ENCODE results near the gene UPK3BL2.
"Not testable (repeated sequence)": the region's sequence is repeated elsewhere in the genome, so short reads cannot be mapped to it uniquely, and the experiment has no call there.

The UPK3BL2 gene

DNA sequence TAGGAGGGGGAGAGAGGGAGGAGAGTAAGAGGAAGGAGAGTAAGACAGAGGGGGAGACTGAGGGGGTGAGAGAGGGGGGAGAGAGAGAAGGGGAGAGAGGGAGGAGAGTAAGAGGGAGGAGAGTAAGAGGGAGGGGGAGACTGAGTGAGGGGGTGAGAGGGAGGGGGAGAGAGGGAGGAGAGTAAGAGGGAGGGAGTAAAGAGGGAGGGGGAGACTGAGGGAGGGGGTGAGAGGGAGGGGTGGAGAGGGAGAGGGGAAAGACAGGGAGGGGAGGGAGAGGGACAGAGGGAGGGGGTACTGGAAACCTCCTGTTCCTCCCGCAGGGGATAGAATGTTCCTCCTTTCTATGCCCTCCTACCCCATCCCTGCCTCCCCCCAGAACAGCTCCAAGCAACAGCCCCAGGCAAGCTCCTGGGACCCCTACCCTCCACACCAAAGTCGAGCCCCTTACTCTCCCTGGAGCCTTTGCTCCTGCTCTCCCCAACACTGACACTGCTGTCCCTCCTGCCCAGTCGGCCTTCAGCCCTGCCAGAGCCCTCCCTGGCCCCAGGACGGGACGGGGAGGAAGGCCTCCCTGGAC lies 30.8 kb downstream of the UPK3BL2 start:
- H3K36me3 ChIP-seq (ENCODE audit: control insufficient read depth, insufficient read depth, low read length); H3K27me3 ChIP-seq (ENCODE audit: control insufficient read depth, insufficient read depth, low read length, poor library complexity, severe bottlenecking); H3K4me3 ChIP-seq (ENCODE audit: insufficient read depth, low read depth, low read length); H3K9me3 ChIP-seq (ENCODE audit: control insufficient read depth, low read length); H3K4me1 ChIP-seq (ENCODE audit: control insufficient read depth, insufficient read depth, low read length): not testable (repeated sequence)
- H3K27ac ChIP-seq (ENCODE audit: insufficient read depth, low read depth, low read length, poor library complexity, severe bottlenecking): peak overlapping the region; percentile 36
- WGBS, 2 experiments: 0 to 19% methylated on average over 1 to 2 of the region's 5 CpGs

DNA sequence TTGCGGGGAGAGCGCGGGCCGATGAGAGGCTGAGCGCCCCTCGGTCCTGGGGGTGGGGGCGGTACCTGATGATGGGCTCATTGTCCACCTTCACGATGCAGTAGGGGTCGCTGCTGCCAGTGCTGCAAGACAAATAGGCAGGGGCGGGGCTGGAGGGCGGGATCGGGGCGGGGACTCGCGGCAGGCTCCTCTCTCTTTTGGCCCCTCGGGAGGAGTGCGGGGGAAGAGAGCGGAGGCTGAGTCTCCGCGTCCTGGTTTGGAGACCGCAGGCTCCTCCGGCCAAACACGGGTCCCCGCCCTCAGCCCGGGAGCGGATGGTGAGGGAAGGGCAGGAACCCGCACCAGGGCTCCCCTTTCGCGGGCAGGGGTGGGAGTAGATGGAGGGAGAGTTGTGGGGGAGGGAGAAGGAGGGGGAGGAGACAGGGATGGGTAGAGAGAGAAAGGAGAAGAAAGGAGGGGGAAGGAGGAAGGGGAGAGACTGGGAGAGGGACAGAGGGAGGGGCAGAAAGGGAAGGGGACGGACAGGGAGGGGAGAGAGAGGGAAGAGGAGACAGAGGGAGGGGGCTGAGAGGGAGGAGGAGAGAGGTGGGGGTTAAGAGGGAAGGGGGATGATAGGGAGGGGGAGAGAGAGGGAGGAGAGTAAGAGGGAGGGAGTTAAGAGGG lies 31.5 kb downstream of the UPK3BL2 start:
- H3K36me3 ChIP-seq (ENCODE audit: control insufficient read depth, insufficient read depth, low read length); H3K27me3 ChIP-seq (ENCODE audit: control insufficient read depth, insufficient read depth, low read length, poor library complexity, severe bottlenecking); H3K4me1 ChIP-seq (ENCODE audit: control insufficient read depth, insufficient read depth, low read length); H3K27ac ChIP-seq (ENCODE audit: insufficient read depth, low read depth, low read length, poor library complexity, severe bottlenecking); H3K4me3 ChIP-seq (ENCODE audit: insufficient read depth, low read depth, low read length); H3K9me3 ChIP-seq (ENCODE audit: control insufficient read depth, low read length): not testable (repeated sequence)
- no CpG with 5 or more reads among the region's 30 CpGs for WGBS, 2 experiments

DNA sequence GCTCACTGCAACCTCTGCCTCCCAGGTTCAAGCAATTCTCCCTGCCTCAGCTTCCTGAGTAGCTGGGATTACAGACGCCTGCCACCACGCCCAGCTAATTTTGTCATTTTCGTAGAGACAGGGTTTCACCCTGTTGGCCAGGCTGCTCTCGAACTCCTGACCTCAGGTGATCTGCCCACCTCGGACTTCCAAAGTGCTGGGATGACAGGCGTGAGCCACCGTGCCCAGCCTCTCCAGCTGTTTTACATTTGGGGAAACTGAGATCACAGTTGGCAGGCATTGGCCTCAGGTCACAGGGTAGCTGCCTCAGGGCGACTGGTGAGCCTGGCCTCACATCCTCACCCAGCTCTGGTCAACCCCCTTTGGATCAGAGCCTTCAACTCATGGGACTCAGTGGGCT lies 32.9 kb downstream of the UPK3BL2 start:
- not testable (repeated sequence) for H3K27me3 ChIP-seq (ENCODE audit: control insufficient read depth, insufficient read depth, low read length, poor library complexity, severe bottlenecking); H3K4me1 ChIP-seq (ENCODE audit: control insufficient read depth, insufficient read depth, low read length); H3K36me3 ChIP-seq (ENCODE audit: control insufficient read depth, insufficient read depth, low read length); H3K9me3 ChIP-seq (ENCODE audit: control insufficient read depth, low read length); H3K4me3 ChIP-seq (ENCODE audit: insufficient read depth, low read depth, low read length); H3K27ac ChIP-seq (ENCODE audit: insufficient read depth, low read depth, low read length, poor library complexity, severe bottlenecking)
- 78 to 96% methylated on average over 4 to 5 of the region's 8 CpGs for WGBS, 2 experiments

DNA sequence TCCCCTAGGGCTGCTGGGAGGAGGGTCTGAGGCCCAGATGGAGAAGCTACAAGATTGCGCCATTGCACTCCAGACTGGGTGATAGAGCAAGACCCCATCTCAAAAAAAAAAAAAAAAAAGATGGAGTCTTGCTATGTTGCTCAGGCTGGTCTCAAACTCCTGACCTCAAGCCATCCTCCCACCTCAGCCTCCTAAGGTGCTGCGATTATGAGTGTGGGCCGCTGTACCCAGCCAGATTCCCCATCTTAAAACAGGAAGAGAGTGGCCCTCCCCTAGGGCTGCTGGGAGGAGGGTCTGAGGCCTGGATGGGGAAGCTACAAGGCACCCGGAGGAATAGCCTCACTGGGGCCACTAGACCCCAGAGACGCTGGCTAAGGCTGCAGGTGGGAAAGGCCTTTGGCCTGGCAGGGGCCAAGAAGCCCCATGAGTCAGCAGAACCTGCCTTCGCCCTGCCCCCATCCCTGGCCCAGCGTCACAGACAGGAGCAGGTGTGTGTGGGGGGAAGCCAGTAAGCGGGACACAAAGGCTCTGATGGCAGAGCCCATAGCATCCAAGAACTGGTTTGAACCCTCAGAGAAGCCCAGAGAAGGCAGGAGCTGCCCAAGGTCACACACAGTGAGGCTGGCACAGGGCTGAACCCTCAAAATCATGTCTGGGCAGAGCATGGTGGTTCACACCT lies 35.9 kb downstream of the UPK3BL2 start:
- H3K36me3 ChIP-seq (ENCODE audit: control insufficient read depth, insufficient read depth, low read length); H3K4me1 ChIP-seq (ENCODE audit: control insufficient read depth, insufficient read depth, low read length); H3K4me3 ChIP-seq (ENCODE audit: insufficient read depth, low read depth, low read length); H3K9me3 ChIP-seq (ENCODE audit: control insufficient read depth, low read length); H3K27me3 ChIP-seq (ENCODE audit: control insufficient read depth, insufficient read depth, low read length, poor library complexity, severe bottlenecking); H3K27ac ChIP-seq (ENCODE audit: insufficient read depth, low read depth, low read length, poor library complexity, severe bottlenecking): not testable (repeated sequence)
- 87% methylated on average over 2 of the region's 8 CpGs; no CpG with 5 or more reads in 1 of the 2 experiments for WGBS, 2 experiments

DNA sequence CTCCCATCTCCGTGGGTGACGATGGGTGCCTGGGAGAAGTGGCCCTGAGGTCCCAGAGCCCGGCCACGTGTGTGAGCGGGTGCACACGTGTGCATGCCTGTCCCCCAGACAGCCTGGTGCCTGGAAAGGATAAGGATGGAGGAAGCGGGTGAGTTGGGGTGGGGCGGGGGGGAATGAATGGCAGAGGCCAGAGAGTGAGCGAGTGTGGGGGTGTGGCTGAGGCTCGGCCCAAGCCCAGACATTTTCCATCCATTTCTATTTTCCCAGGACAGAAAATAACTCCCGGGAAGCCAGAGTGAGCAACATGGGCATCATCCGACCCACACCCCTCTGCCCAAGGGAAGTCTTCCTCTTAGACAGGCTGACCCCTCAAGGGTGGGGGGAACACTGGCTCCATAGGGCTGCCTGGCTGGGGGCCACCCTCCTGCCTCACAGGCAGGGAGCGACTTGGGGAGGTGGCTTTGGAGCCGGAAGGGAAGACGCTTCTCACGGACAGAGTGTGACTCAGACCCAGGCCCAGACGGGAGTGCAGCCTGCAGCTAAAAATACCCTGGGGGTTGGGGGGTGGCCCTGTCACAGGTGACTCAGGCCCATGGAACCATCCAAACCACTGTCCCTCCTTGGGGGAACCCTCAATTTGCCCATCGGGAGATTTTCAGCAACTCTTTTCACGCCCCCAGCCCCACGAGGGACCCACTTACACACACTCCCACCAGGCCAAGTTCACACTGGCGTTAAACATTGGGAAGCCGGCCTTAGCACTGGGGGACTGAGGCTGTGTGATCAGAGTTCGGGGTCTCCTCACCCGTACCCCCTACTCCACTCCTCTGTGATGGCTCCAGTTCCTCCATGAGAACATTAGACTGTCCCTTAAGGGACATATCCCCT lies 38.0 kb downstream of the UPK3BL2 start:
- WGBS, 2 experiments: 88 to 90% methylated on average over 3 of the region's 24 CpGs
- not testable (repeated sequence) for H3K4me1 ChIP-seq (ENCODE audit: control insufficient read depth, insufficient read depth, low read length); H3K4me3 ChIP-seq (ENCODE audit: insufficient read depth, low read depth, low read length); H3K9me3 ChIP-seq (ENCODE audit: control insufficient read depth, low read length); H3K36me3 ChIP-seq (ENCODE audit: control insufficient read depth, insufficient read depth, low read length); H3K27me3 ChIP-seq (ENCODE audit: control insufficient read depth, insufficient read depth, low read length, poor library complexity, severe bottlenecking); H3K27ac ChIP-seq (ENCODE audit: insufficient read depth, low read depth, low read length, poor library complexity, severe bottlenecking)

DNA sequence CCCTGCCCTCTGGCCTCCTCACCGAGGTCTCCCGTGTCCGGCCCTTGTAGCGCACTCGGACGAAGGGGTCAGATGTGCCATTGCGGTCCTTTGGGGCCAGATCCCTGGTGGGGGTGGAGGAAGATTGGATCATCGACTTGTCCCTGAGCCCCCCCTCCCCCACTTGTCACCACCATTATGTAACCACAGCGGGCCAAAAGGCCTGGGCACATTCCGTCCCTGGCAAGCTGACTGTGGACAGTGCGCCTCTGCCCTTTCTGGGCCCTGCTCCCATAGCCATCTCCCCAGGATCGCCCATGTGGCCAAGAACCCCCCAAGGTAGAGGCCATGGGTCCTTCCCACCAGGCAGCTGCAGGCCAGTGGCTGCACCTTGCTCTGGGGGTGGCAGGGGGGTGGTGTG lies 40.4 kb downstream of the UPK3BL2 start:
- not testable (repeated sequence) for H3K27me3 ChIP-seq (ENCODE audit: control insufficient read depth, insufficient read depth, low read length, poor library complexity, severe bottlenecking); H3K4me3 ChIP-seq (ENCODE audit: insufficient read depth, low read depth, low read length); H3K4me1 ChIP-seq (ENCODE audit: control insufficient read depth, insufficient read depth, low read length); H3K9me3 ChIP-seq (ENCODE audit: control insufficient read depth, low read length); H3K27ac ChIP-seq (ENCODE audit: insufficient read depth, low read depth, low read length, poor library complexity, severe bottlenecking); H3K36me3 ChIP-seq (ENCODE audit: control insufficient read depth, insufficient read depth, low read length)
- WGBS, 2 experiments: no CpG with 5 or more reads among the region's 12 CpGs

DNA sequence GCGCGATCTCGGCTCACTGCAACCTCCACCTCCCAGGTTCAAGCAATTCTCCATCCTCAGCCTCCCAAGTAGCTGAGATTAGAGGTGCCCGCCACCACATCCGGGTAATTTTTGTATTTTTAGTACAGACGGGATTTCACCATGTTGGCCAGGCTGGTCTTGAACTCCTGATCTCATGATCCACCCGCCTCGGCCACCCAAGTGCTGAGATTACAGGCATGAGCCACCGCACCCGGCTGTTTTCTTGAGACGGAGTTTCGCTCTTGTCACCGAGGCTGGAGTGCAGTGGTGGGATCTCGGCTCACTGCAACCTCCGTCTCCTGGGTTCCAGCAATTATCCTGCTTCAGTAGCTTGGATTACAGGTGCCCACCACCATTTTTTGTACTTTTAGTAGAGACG lies 45.2 kb downstream of the UPK3BL2 start:
- not testable (repeated sequence) for H3K27me3 ChIP-seq (ENCODE audit: control insufficient read depth, insufficient read depth, low read length, poor library complexity, severe bottlenecking); H3K4me1 ChIP-seq (ENCODE audit: control insufficient read depth, insufficient read depth, low read length); H3K27ac ChIP-seq (ENCODE audit: insufficient read depth, low read depth, low read length, poor library complexity, severe bottlenecking); H3K36me3 ChIP-seq (ENCODE audit: control insufficient read depth, insufficient read depth, low read length); H3K9me3 ChIP-seq (ENCODE audit: control insufficient read depth, low read length); H3K4me3 ChIP-seq (ENCODE audit: insufficient read depth, low read depth, low read length)
- 95 to 96% methylated on average over 5 to 6 of the region's 16 CpGs for WGBS, 2 experiments

DNA sequence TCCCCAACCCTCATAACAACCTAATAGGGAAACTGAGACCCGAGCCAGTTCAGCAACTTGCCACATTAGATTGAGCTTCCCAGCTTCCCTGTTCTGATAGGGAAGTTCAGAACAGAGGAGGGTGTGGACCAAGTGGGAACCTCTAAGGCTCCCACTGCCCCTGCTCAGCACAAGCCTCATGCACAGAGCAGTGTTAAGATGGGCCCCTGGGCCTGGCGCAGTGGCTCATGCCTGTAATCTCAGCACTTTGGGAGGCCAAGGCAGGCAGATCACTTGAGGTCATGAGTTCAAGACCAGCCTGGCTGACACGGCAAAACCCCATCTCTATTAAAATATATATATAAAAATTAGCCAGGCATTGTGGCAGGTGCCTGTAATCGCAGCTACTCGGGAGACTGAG lies 46.2 kb downstream of the UPK3BL2 start:
- not testable (repeated sequence) for H3K9me3 ChIP-seq (ENCODE audit: control insufficient read depth, low read length); H3K36me3 ChIP-seq (ENCODE audit: control insufficient read depth, insufficient read depth, low read length); H3K4me1 ChIP-seq (ENCODE audit: control insufficient read depth, insufficient read depth, low read length); H3K27ac ChIP-seq (ENCODE audit: insufficient read depth, low read depth, low read length, poor library complexity, severe bottlenecking); H3K27me3 ChIP-seq (ENCODE audit: control insufficient read depth, insufficient read depth, low read length, poor library complexity, severe bottlenecking); H3K4me3 ChIP-seq (ENCODE audit: insufficient read depth, low read depth, low read length)
- 67 to 71% methylated on average over 1 of the region's 5 CpGs for WGBS, 2 experiments

DNA sequence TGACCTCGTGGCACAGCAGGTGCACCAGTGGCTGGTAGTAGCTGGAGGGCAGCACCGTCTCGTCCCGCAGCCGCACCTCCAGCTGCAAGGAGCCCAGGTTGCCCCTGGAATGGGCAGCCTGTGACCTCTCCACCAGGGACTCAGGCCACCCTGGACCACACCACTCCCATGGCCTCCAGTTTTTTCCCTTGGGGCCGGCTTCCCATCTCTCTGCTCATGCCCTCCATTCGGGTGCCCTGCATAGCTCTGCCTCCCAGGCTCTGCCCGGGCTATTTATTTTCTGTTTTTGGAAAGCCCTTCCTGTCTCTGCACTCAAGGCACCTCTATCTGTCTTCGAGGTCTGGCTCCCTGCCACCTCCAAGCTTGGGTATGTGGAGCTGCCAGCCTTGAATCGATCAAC lies 46.6 kb downstream of the UPK3BL2 start:
- not testable (repeated sequence) for H3K27ac ChIP-seq (ENCODE audit: insufficient read depth, low read depth, low read length, poor library complexity, severe bottlenecking); H3K9me3 ChIP-seq (ENCODE audit: control insufficient read depth, low read length); H3K27me3 ChIP-seq (ENCODE audit: control insufficient read depth, insufficient read depth, low read length, poor library complexity, severe bottlenecking); H3K36me3 ChIP-seq (ENCODE audit: control insufficient read depth, insufficient read depth, low read length); H3K4me1 ChIP-seq (ENCODE audit: control insufficient read depth, insufficient read depth, low read length); H3K4me3 ChIP-seq (ENCODE audit: insufficient read depth, low read depth, low read length)
- 88 to 90% methylated on average over 2 of the region's 10 CpGs for WGBS, 2 experiments

DNA sequence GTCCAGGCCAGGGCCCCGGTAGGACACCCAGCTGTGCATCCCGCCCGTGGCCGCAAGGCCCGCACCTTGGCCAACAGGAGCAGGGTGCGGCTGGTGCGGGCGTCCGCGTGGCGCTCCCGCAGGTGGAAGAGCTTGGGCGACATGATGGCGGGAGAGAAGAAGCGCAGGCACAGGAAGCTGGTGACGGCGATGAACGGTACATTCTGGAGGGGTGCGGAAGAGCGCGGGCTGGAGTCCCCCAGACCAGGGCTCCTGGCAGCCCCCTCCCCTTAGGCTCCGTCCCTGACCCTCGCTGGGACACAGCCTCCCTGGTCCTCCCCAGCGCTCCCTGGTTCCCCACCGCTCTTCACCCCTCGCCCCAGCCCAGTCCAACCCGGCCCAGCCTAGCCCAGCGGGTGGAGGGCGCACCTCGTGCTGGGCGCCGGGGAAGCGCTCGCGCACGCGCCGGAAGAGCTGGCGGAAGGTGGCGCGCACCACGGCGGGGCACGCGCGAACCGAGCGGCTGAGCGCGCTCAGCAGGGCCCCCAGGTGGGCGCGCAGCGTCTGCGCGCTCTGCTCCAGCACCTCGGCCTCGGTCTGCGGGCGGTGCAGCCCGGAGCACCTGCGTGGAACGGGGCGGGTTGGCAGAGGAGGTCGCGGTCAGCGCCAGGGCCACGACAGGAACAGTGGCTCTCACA lies 48.9 kb downstream of the UPK3BL2 start:
- H3K4me3 ChIP-seq (ENCODE audit: insufficient read depth, low read depth, low read length); H3K4me1 ChIP-seq (ENCODE audit: control insufficient read depth, insufficient read depth, low read length); H3K27me3 ChIP-seq (ENCODE audit: control insufficient read depth, insufficient read depth, low read length, poor library complexity, severe bottlenecking); H3K27ac ChIP-seq (ENCODE audit: insufficient read depth, low read depth, low read length, poor library complexity, severe bottlenecking); H3K36me3 ChIP-seq (ENCODE audit: control insufficient read depth, insufficient read depth, low read length); H3K9me3 ChIP-seq (ENCODE audit: control insufficient read depth, low read length): not testable (repeated sequence)
- no CpG with 5 or more reads among the region's 67 CpGs for WGBS, 2 experiments
